Spinal cord (tissue), 10 donors: Measurements from ENCODE around the gene SCRN3. TPM values are rescaled to one million over a fixed set of nuclear protein-coding genes. Genes with fewer than 3 reads are reported as not detected.
"Not testable (repeated sequence)": the region's sequence is repeated elsewhere in the genome, so short reads cannot be mapped to it uniquely, and the experiment has no call there.

ENCODE experiments used
- DNase-seq, 6 donors: peaks; one replicate each; pipeline versions ENCODE4 v3.0.0 to v3.0.0-alpha.2; 2013 to 2015; ENCODE audit warnings: low spot score in 6 of 6, low read depth in 4 of 6
- H3K27ac ChIP-seq: one replicate; pipeline ENCODE4 v1.5.1; 2013; ENCODE audit warnings: low read depth, low read length, control low read depth
- H3K27me3 ChIP-seq: one replicate; pipeline ENCODE4 v1.6.1; 2013; ENCODE audit warnings: low read length; ENCODE audit not compliant: control insufficient read depth, insufficient read depth
- H3K36me3 ChIP-seq: one replicate; pipeline ENCODE4 v1.6.1; 2013; ENCODE audit warnings: low read length; ENCODE audit not compliant: control insufficient read depth, insufficient read depth
- H3K4me1 ChIP-seq: one replicate; pipeline ENCODE4 v1.6.1; 2013; ENCODE audit warnings: low read length; ENCODE audit not compliant: control insufficient read depth, insufficient read depth
- H3K4me3 ChIP-seq: one replicate; pipeline ENCODE4 v1.5.1; 2013; ENCODE audit warnings: low read depth, low read length, control low read depth
- H3K9me3 ChIP-seq: one replicate; pipeline ENCODE4 v1.6.1; 2013; ENCODE audit warnings: low read length; ENCODE audit not compliant: control insufficient read depth, insufficient read depth
- WGBS: methylation state at CpG from one replicate; pipeline ENCODE4 v1.1.5; 2013; ENCODE audit warnings: missing lambda C conversion rate; ENCODE audit not compliant: insufficient coverage; 5-methylcytosine and 5-hydroxymethylcytosine counted together
- polyA plus RNA-seq, 2 donors: library from polyadenylated mRNA; unstranded; fragments of 120-200 nt; gene quantifications; one replicate each; pipeline ENCODE4 v1.2.1, GENCODE V29; 2013; ENCODE audit not compliant: insufficient read length in 2 of 2
- total RNA-seq, 2 donors: library from RNA; depleted of rRNA in 1 of 2; stranded (reverse); fragments of 120-200 nt in 1 of 2; fragments of >200 nt in 1 of 2; gene quantifications; one replicate each; pipeline versions ENCODE4 v1.2.3 to v1.2.4, GENCODE V29; 2013 to 2014
- donor health status: healthy.

Gene SCRN3
- total and polyA plus RNA-seq, 4 donors: 47.2 to 58.8 (median 49.1) TPM

DNA sequence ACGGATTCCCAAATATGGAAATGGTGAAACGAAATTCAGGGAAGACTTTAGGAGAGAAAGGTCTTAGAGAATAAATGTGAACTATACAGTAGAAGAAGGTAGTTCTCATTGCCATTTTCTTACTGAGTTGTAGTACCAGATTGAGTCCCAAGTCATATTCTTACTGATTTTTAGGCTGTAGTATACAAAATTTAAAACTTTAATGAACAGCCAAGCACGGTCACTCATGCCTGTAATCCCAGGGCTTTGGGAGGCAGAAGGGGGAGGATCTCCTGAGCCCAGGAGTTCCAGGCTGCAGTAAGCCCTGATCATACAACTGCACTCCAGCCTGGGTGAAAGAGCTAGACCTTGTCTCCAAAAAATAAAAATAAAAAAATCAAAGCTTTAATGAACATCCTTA is 2.2 kb downstream of the SCRN3 start:
- Histone ChIP-seq H3K4me1 (peaks cover 6% of the 10 kb centered on the region), H3K36me3 (peaks cover 4% of the 10 kb centered on the region), H3K4me3 (no peak overlapping the region), H3K27me3 (no peaks in the 10 kb centered on the region), H3K27ac (no peak overlapping the region), H3K9me3 (no peaks in the 10 kb centered on the region)
- no peak for DNase-seq
- WGBS: no CpG with 5 or more reads among the region's 3 CpGs

DNA sequence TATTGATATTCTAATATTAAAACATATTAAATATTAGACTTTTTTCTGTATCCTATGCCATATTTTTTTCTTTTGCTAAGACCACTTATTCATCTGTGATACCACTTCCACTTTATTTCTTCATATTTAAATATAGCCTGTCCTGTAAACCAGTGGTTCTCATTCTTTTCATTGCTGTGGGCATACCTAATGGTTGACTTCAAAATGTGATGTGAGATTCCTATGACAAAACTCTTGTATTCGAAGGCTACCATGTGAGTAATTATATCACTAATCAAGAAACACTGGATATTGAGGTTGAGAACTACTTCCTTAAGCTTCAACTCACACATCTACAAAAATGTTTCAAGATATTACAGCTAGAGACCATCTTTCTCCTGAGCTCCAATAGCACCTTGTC is 3.6 kb downstream of the SCRN3 start:
- Histone ChIP-seq H3K27ac (no peak overlapping the region), H3K4me1 (peaks cover 6% of the 10 kb centered on the region), H3K36me3 (peaks cover 4% of the 10 kb centered on the region), H3K27me3 (no peaks in the 10 kb centered on the region), H3K9me3 (no peaks in the 10 kb centered on the region), H3K4me3 (no peak overlapping the region)
- no CpG with 5 or more reads among the region's 1 CpG for WGBS
- no peak for DNase-seq

- peaks cover 6% of the 10 kb centered on the region for H3K4me1 ChIP-seq
- no peaks in the 10 kb centered on the region for H3K27me3 ChIP-seq
- no peaks in the 10 kb centered on the region for H3K9me3 ChIP-seq
- H3K4me3 ChIP-seq: no peak overlapping the region
- peaks cover 4% of the 10 kb centered on the region for H3K36me3 ChIP-seq
- H3K27ac ChIP-seq: no peak overlapping the region
- DNase-seq: no peak
Measured at GRCh38 chr2:174400853-174401252, 5.3 kb downstream of the SCRN3 start.

- peaks cover 4% of the 10 kb centered on the region for H3K36me3 ChIP-seq
- no peaks in the 10 kb centered on the region for H3K27me3 ChIP-seq
- no peak overlapping the region for H3K4me3 ChIP-seq
- H3K4me1 ChIP-seq: no peaks in the 10 kb centered on the region
- H3K27ac ChIP-seq: no peak overlapping the region
- H3K9me3 ChIP-seq: no peaks in the 10 kb centered on the region
- no peak for DNase-seq
Measured at GRCh38 chr2:174403628-174404027, 8.1 kb downstream of the SCRN3 start.

DNA sequence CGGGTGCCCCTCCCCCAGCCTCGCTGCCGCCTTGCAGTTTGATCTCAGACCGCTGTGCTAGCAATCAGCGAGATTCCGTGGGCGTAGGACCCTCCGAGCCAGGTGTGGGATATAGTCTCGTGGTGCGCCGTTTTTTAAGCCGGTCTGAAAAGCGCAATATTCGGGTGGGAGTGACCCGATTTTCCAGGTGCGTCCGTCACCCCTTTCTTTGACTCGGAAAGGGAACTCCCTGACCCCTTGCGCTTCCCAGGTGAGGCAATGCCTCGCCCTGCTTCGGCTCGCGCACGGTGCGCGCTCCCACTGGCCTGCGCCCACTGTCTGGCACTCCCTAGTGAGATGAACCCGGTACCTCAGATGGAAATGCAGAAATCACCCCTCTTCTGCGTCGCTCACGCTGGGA is 14.5 kb downstream of the SCRN3 start:
- not testable (repeated sequence) for H3K9me3 ChIP-seq, DNase-seq, H3K36me3 ChIP-seq, H3K27me3 ChIP-seq, H3K4me1 ChIP-seq, H3K4me3 ChIP-seq, H3K27ac ChIP-seq
- WGBS: no CpG with 5 or more reads among the region's 31 CpGs

DNA sequence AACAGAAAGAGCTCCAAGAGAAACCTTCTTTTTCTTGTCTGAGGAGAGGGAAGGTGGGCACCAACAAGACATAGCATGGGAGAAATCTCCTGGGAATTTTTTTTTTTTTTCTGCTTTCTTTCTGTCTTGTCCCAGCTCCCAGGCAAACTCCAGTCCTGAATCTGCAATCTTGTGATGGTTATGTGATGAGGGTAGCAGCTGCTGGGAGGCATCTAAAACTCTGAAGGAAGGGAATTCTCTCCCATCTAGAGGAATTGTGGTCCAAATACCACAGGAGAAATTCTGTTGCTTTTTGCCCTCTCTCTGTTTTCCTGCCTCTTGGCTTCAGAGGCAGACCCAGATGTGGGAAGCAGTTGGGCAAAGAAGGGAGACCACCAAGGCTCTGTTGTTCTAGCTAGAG is 16.7 kb downstream of the SCRN3 start:
- no peak overlapping the region for H3K27ac ChIP-seq
- H3K36me3 ChIP-seq: peaks cover 6% of the 10 kb centered on the region
- H3K4me1 ChIP-seq: no peaks in the 10 kb centered on the region
- no peak overlapping the region for H3K4me3 ChIP-seq
- H3K27me3 ChIP-seq: no peaks in the 10 kb centered on the region
- no peak for DNase-seq
- no peaks in the 10 kb centered on the region for H3K9me3 ChIP-seq

- no peaks in the 10 kb centered on the region for H3K9me3 ChIP-seq
- no peaks in the 10 kb centered on the region for H3K27me3 ChIP-seq
- WGBS: no CpG with 5 or more reads among the region's 1 CpG
- H3K27ac ChIP-seq: no peak overlapping the region
- H3K4me1 ChIP-seq: no peaks in the 10 kb centered on the region
- DNase-seq: no peak
- no peak overlapping the region for H3K4me3 ChIP-seq
- H3K36me3 ChIP-seq: peaks cover 9% of the 10 kb centered on the region
Measured at GRCh38 chr2:174428214-174428613, 32.7 kb downstream of the SCRN3 start.

GRCh38 chr2:174430066-174430465 is 34.5 kb downstream of the SCRN3 start:
- H3K27ac ChIP-seq: no peak overlapping the region
- H3K27me3 ChIP-seq: no peaks in the 10 kb centered on the region
- no peak for DNase-seq
- H3K4me3 ChIP-seq: no peak overlapping the region
- peaks cover 6% of the 10 kb centered on the region for H3K36me3 ChIP-seq
- WGBS: no CpG with 5 or more reads among the region's 2 CpGs
- no peaks in the 10 kb centered on the region for H3K4me1 ChIP-seq
- no peaks in the 10 kb centered on the region for H3K9me3 ChIP-seq

GRCh38 chr2:174431902-174432301 is 36.4 kb downstream of the SCRN3 start:
- Histone ChIP-seq H3K27me3 (no peaks in the 10 kb centered on the region), H3K4me1 (no peaks in the 10 kb centered on the region), H3K36me3 (no peaks in the 10 kb centered on the region), H3K9me3 (no peaks in the 10 kb centered on the region), H3K27ac (no peak overlapping the region), H3K4me3 (no peak overlapping the region)
- DNase-seq: no peak
- WGBS: no CpG with 5 or more reads among the region's 1 CpG

DNA sequence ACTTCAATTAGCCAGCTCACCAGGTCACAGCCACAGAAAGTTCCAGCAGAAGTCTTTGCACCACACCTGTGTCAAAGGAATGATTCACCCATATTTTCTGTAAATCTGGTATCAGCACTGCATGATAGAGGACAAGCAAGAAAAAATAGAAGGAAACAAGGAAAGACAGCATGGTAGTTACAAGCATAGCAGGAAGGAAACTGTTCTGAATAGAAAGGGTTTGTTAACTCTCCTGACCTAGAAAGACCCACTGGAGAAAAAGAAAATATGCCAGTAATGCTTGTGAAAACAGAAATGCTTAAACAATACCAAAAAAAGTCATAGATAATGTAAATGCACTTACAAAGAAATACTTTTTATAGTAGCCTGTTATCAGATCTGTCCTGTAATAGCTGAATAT is 40.8 kb downstream of the SCRN3 start:
- no peak for DNase-seq
- no peaks in the 10 kb centered on the region for H3K36me3 ChIP-seq
- no peak overlapping the region for H3K4me3 ChIP-seq
- no peak overlapping the region for H3K27ac ChIP-seq
- H3K4me1 ChIP-seq: peaks cover 11% of the 10 kb centered on the region
- no peaks in the 10 kb centered on the region for H3K9me3 ChIP-seq
- H3K27me3 ChIP-seq: no peaks in the 10 kb centered on the region
